Ovary (tissue), 9 donors: Measurements from ENCODE around the gene REV1. TPM values are rescaled to one million over a fixed set of nuclear protein-coding genes. Genes with fewer than 3 reads are reported as not detected.
"Not testable (repeated sequence)": the region's sequence is repeated elsewhere in the genome, so short reads cannot be mapped to it uniquely, and the experiment has no call there.

Experiments
- DNase-seq, 5 donors: peaks; one replicate each; pipeline ENCODE4 v3.0.0-alpha.2; 2019 to 2020
- H3K27ac ChIP-seq, 2 donors: fragments of 200-600 bp; one replicate each; pipeline versions ENCODE4 v1.5.1 to v1.8.0; 2019 to 2022
- H3K27me3 ChIP-seq: fragments of 200-600 bp; one replicate; pipeline ENCODE4 v1.8.0; 2022
- H3K36me3 ChIP-seq: fragments of 200-600 bp; sonication (generic); one replicate; pipeline ENCODE4 v1.5.1; 2019
- H3K4me1 ChIP-seq: one replicate; pipeline ENCODE4 v1.8.1; 2013; ENCODE audit warnings: mild to moderate bottlenecking, moderate library complexity; ENCODE audit not compliant: insufficient read depth
- H3K4me3 ChIP-seq: fragments of 200-600 bp; sonication (generic); one replicate; pipeline ENCODE4 v1.5.1; 2017
- H3K9me3 ChIP-seq, 2 donors: fragments of 200-600 bp in 1 of 2; sonication (generic) in 1 of 2; one replicate each; pipeline versions ENCODE4 v1.5.1 to v1.8.1; 2013 to 2019; ENCODE audit warnings: mild to moderate bottlenecking in 1 of 2, moderate library complexity in 1 of 2
- EP300 ChIP-seq: sonication (generic); formaldehyde crosslinking; IDR thresholded peaks from one replicate; pipeline ENCODE4 v1.6.1; 2017; ENCODE audit warnings: antibody characterized with exemption
- POLR2A ChIP-seq: fragments of 450-650 bp; IDR thresholded peaks from one replicate; pipeline ENCODE4 v1.6.1; 2017; ENCODE audit warnings: antibody characterized with exemption, mild to moderate bottlenecking, moderate library complexity
- WGBS, 3 donors: extraction: QIAGEN DNeasy Blood & Tissue Kit in 1 of 3; methylation state at CpG; one replicate each; pipeline versions ENCODE4 v1.1.5 to v1.1.7; 2013 to 2017; 5-methylcytosine and 5-hydroxymethylcytosine counted together
- intact Hi-C, 4 donors: fragments of 100-400 bp; cut with DNase I; formaldehyde crosslinking; loops; one replicate each; pipeline versions ENCODE4 v1.11.0 to v1.15.1; 2022 to 2023
- polyA plus RNA-seq, 2 donors: library from polyadenylated mRNA; stranded (reverse); fragments of 200-250 nt in 1 of 2; fragments of 350-450 nt in 1 of 2; fragmentation: Illumina TruSeq in 1 of 2; extraction: RNeasy Lipid Tissue Mini Kit (QIAGEN cat#74804) in 1 of 2; gene quantifications; one replicate each; pipeline ENCODE4 v1.2.3, GENCODE V29; 2013 to 2014
- total RNA-seq, 7 donors: library from RNA; depleted of rRNA in 2 of 7; stranded (reverse); fragments of >200 nt in 2 of 7; fragmentation: NEBNext Ultra II Directional in 3 of 7; extraction: Animal tissue kit (Norgen Biotek cat#: 25700) in 3 of 7; gene quantifications; one replicate each; pipeline versions ENCODE4 v1.1.0 to v1.2.4, GENCODE V29; 2016 to 2023
- TF ChIP-seq, protein P1 (sequence below), 3 donors: fragments of 450-650 bp in 2 of 3; fragments of 200-600 bp in 1 of 3; IDR thresholded peaks; one replicate each; pipeline versions ENCODE4 v1.5.1 to v1.8.0; 2016 to 2022; ENCODE audit warnings: antibody characterized with exemption in 3 of 3, mild to moderate bottlenecking in 1 of 3
- donor health status: DM: no; HTN: no; CAD: no; lungs with moderate emphysema.
- donor health status: DM: no; HTN: no; CAD: no.
- donor health status: Bipolar disorder and iron deficiency.
- donor health status: DM: yes; HTN: yes; CAD: no.
- donor health status: DM: no; HTN: no; CAD: no.
- donor health status: DM: yes; HTN: yes; CAD: no.

Gene REV1
- total and polyA plus RNA-seq, 9 donors, result 25.4 to 63.3 (median 43.6) TPM

DNA sequence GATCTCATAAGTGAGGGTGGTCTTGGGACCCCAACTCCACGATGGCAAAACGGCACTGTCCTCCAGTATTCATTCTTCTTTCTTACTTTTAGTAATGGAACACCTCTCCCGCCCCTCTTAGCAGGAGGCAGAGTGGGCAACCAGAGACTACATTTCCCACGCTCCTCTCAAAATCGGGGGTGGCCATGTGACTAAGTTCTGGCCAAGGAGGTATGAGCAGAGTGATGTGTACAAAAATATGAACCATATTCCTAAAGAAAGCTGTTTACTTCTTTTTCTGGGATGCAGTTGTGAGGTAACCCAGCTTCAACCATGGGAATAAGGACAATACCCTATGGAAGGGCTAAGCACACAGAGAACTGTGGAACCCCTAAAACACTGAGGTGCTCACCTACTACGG is 12.8 kb downstream of the REV1 start:
- Histone ChIP-seq H3K9me3 (no peaks in the 10 kb centered on the region), H3K36me3 (no peaks in the 10 kb centered on the region), H3K4me1 (peaks cover 21% of the 10 kb centered on the region), H3K4me3 (no peak overlapping the region), H3K27ac (no peak overlapping the region), H3K27me3 (no peaks in the 10 kb centered on the region)
- 94 to 95% (median 95%) methylated on average over 6 of the region's 6 CpGs for WGBS, 3 donors
- no peak for DNase-seq
- TF ChIP-seq EP300, result no peak
- intact Hi-C loops, result no loop called here

DNA sequence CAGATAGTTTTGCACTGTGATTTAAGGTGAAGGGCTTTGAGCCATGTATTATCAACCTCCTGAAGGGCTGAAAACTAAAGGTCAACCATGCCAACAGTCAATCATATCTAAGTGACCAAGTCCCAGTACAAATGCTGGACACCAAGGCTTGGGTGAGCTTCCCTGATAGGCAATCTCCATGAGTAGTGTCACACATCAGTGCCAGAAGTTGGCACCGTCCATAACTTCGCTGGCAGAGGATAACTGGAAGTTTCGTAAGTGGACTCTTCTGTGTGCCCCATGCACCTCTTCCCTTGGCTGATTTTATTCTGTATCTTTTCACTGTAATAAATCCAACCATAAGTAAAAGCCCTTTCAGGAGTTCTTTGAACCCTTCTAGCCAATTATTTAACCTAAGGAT is 13.2 kb downstream of the REV1 start:
- Histone ChIP-seq H3K9me3 (no peaks in the 10 kb centered on the region), H3K27me3 (no peaks in the 10 kb centered on the region), H3K4me3 (no peak overlapping the region), H3K36me3 (no peaks in the 10 kb centered on the region), H3K27ac (no peak overlapping the region), H3K4me1 (peaks cover 21% of the 10 kb centered on the region)
- no peak for DNase-seq
- WGBS, 3 donors, result 99 to 100% (median 100%) methylated on average over 3 of the region's 3 CpGs
- intact Hi-C loops, result no loop called here
- TF ChIP-seq, protein P1, sequence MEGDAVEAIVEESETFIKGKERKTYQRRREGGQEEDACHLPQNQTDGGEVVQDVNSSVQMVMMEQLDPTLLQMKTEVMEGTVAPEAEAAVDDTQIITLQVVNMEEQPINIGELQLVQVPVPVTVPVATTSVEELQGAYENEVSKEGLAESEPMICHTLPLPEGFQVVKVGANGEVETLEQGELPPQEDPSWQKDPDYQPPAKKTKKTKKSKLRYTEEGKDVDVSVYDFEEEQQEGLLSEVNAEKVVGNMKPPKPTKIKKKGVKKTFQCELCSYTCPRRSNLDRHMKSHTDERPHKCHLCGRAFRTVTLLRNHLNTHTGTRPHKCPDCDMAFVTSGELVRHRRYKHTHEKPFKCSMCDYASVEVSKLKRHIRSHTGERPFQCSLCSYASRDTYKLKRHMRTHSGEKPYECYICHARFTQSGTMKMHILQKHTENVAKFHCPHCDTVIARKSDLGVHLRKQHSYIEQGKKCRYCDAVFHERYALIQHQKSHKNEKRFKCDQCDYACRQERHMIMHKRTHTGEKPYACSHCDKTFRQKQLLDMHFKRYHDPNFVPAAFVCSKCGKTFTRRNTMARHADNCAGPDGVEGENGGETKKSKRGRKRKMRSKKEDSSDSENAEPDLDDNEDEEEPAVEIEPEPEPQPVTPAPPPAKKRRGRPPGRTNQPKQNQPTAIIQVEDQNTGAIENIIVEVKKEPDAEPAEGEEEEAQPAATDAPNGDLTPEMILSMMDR (IDR thresholded peaks at IDR 0.05), result no peak
- TF ChIP-seq EP300 (no peak), POLR2A (no peak)

DNA sequence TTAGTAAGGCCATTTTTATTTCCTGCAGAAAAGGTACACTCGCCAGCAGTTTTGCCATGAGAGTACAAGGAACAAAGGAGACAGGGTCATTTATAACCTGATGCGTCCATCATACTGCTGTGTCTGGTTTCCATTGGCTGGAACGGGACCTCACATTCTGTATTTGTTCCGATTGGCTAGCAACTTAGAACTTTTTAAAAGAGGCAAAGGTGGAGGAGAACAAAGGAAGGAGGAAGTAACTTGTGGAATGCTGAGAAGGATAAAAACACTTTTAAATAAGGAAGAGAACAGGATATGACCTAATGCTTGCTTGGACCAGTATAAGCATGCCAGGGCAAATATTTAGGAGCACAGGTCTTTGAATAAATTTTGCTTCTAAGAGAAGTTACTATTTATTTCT is 14.7 kb downstream of the REV1 start:
- H3K4me1 ChIP-seq, result peaks cover 21% of the 10 kb centered on the region
- DNase-seq, intact Hi-C loops, H3K4me3 ChIP-seq, H3K9me3 ChIP-seq, H3K36me3 ChIP-seq, H3K27ac ChIP-seq, H3K27me3 ChIP-seq: not testable (repeated sequence)
- WGBS, 3 donors, result 90 to 92% (median 90%) methylated on average over 4 of the region's 4 CpGs

DNA sequence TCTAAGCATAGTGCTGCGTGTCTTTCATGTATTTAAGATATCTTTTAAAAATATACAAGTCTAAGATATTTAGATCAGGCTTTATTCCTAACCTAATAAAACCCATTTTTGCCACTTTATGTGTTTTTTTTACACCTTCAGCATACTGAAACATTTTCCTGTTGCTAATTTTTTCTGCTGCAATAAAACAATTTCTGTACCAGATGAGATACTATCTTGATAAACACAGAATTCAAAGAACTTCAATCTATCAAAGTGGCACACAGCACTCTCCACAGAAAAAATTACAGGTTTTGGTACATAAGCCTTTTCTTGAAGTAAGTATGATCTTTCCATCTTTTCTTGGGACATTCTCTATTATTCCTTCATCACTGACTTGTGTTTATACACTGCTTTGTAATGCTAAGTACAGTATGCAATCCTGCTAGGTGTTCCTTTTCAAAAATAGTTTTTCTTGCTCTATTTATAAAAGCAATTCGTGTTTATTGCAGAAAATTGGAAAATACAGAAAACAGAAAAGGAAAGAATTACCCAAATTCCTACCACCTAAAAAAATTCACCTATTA is 16.2 kb downstream of the REV1 start:
- no peak for DNase-seq
- no peak for TF ChIP-seq EP300
- Histone ChIP-seq H3K36me3 (no peaks in the 10 kb centered on the region), H3K27ac (no peak overlapping the region), H3K4me3 (no peak overlapping the region), H3K9me3 (no peaks in the 10 kb centered on the region), H3K4me1 (peaks cover 22% of the 10 kb centered on the region), H3K27me3 (no peaks in the 10 kb centered on the region)
- 36 to 40% (median 36%) methylated on average over 2 of the region's 2 CpGs for WGBS, 3 donors
- intact Hi-C loops, result no loop called here

DNA sequence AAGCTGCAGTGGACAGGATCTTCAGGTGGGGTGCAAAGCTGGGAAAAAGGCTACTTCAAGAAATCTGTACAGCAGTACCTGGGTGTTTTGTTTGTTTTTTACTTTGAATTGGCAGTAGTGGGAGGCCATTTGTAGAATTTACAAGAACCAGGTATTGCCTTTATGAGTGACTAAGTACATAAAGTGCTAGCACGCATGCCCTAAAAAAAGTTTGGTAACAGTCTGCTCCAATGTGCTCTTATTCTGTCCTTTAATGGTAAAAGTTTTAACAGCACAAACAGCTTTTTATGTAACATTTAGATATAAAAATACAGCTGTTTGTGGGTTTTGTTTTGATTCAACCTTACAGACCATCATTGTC is 17.2 kb downstream of the REV1 start:
- H3K9me3 ChIP-seq, result no peaks in the 10 kb centered on the region
- WGBS, 3 donors, result 23 to 58% (median 45%) methylated on average over 1 of the region's 1 CpG
- no peaks in the 10 kb centered on the region for H3K36me3 ChIP-seq
- no peak overlapping the region for H3K27ac ChIP-seq
- DNase-seq, result no peak
- TF ChIP-seq EP300 (no peak), POLR2A (no peak)
- TF ChIP-seq, protein P1 (IDR thresholded peaks at IDR 0.05), result no peak
- H3K27me3 ChIP-seq, result no peaks in the 10 kb centered on the region
- peaks cover 17% of the 10 kb centered on the region for H3K4me1 ChIP-seq
- no peak overlapping the region for H3K4me3 ChIP-seq
- intact Hi-C loops, result no loop called here

DNA sequence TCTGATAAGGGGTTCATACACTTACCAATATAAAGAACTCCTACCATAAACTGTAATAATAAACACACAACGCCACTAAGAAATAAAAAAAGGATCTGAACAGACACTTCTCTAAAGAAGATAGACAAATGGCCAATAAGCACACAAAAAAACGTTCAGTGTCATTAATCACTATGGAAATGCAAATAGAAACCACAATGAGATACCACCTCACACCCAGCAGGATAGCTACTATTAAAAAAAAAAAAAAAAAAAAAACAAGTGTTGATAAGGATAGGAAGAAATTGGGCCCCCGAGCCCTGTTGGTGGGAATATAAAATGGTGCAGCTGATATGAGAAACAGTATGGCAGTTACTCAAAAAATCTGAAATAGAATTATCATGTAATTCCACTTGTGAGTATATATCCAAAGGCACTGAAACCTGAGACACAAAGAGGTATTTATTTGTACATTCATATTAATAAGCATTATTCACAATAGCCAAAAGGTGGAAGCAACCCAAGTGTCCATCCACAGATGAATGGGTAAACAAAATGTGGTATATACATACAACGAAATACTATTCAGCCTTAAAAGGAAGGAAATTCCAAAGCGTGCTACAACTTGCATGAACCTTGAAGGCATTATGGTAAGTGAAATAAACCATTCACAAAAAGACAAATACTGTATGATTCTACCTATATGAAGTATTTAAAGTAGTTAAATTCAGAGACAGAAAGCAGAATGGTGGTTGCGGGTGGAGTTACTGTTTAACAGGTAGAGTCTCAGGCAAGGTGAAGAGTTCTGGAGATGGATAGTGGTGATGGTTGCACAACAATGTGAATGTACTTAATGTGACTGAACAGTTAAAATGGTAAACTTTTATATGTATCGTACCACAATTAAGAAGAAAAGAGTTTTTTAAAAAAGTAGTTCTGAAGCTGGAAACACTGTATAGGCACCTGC is 17.9 kb downstream of the REV1 start:
- Histone ChIP-seq H3K27me3 (no peaks in the 10 kb centered on the region), H3K4me1 (peaks cover 17% of the 10 kb centered on the region), H3K36me3 (no peaks in the 10 kb centered on the region), H3K4me3 (no peak overlapping the region), H3K9me3 (no peaks in the 10 kb centered on the region), H3K27ac (no peak overlapping the region)
- WGBS, 3 donors, result 81 to 83% (median 82%) methylated on average over 7 of the region's 7 CpGs
- TF ChIP-seq, protein P1 (IDR thresholded peaks at IDR 0.05), result no peak
- no peak for TF ChIP-seq POLR2A
- TF ChIP-seq EP300, result no peak
- DNase-seq, result no peak
- intact Hi-C loops, result no loop called here
